SK-N-SH treated with all-trans-retinoic acid at 6 μM for 48 hours (cell line): ENCODE measurements around the gene LRRC66.
A peak's percentile ranks its signal among the peaks of the same experiment; 100 is the strongest.

Experiments used
- ATAC-seq: fragments of 200-7000 bp; cut with Tn5 transposase; 3 replicates; pipeline ENCODE4 v1.9.1; 2020; ENCODE audit warnings: mild to moderate bottlenecking, moderate library complexity
- ARNTL ChIP-seq: fragments of 450-650 bp; formaldehyde crosslinking; IDR thresholded peaks from 2 replicates; pipeline ENCODE4 v1.5.0; 2020; ENCODE audit warnings: low read depth, mild to moderate bottlenecking, moderate library complexity, borderline replicate concordance
- BACH2 ChIP-seq: fragments of 250-450 bp; sonication (Bioruptor Pico); IDR thresholded peaks from 2 replicates; pipeline ENCODE4 v1.9.0; 2021; ENCODE audit warnings: mild to moderate bottlenecking, borderline replicate concordance
- CREB5 ChIP-seq: fragments of 250-450 bp; sonication (Bioruptor Pico); IDR thresholded peaks from 2 replicates; pipeline ENCODE4 v1.5.1; 2020; ENCODE audit warnings: low read depth, mild to moderate bottlenecking, moderate library complexity
- ESRRG ChIP-seq: fragments of 250-450 bp; sonication (Bioruptor Pico); IDR thresholded peaks from 2 replicates; pipeline ENCODE4 v1.6.1; 2021; ENCODE audit warnings: mild to moderate bottlenecking
- GLIS3 ChIP-seq: fragments of 250-450 bp; sonication (Bioruptor Pico); IDR thresholded peaks from 2 replicates; pipeline ENCODE4 v1.5.0; 2020; ENCODE audit warnings: mild to moderate bottlenecking, moderate library complexity
- ISL1 ChIP-seq: fragments of 250-450 bp; sonication (Bioruptor Pico); IDR thresholded peaks from 2 replicates; pipeline ENCODE4 v2.1.2; 2022; ENCODE audit warnings: mild to moderate bottlenecking, moderate library complexity
- OSR1 ChIP-seq: fragments of 250-450 bp; sonication (Bioruptor Pico); IDR thresholded peaks from 2 replicates; pipeline ENCODE4 v1.8.0; 2022; ENCODE audit warnings: moderate library complexity, mild to moderate bottlenecking, inconsistent platforms
- PPARA ChIP-seq: fragments of 250-450 bp; sonication (Bioruptor Pico); IDR thresholded peaks from 2 replicates; pipeline ENCODE4 v1.5.0; 2020; ENCODE audit warnings: mild to moderate bottlenecking, borderline replicate concordance
- RARB ChIP-seq: fragments of 250-450 bp; sonication (Bioruptor Pico); IDR thresholded peaks from 2 replicates; pipeline ENCODE4 v1.8.0; 2021; ENCODE audit warnings: mild to moderate bottlenecking, moderate library complexity
- TOX ChIP-seq: fragments of 250-450 bp; sonication (Bioruptor Pico); IDR thresholded peaks from 2 replicates; pipeline ENCODE4 v1.8.0; 2021; ENCODE audit warnings: mild to moderate bottlenecking, moderate library complexity, borderline replicate concordance
- TSHZ2 ChIP-seq: fragments of 250-450 bp; sonication (Bioruptor Pico); IDR thresholded peaks from 2 replicates; pipeline ENCODE4 v1.5.0; 2020; ENCODE audit warnings: mild to moderate bottlenecking, moderate library complexity
- ZC3H10 ChIP-seq: fragments of 250-450 bp; sonication (Bioruptor Pico); IDR thresholded peaks from 2 replicates; pipeline ENCODE4 v1.5.1; 2021; ENCODE audit warnings: mild to moderate bottlenecking, moderate library complexity
- ZFP30 ChIP-seq: fragments of 450-650 bp; formaldehyde crosslinking; IDR thresholded peaks from 2 replicates; pipeline ENCODE4 v1.5.0; 2022; ENCODE audit warnings: mild to moderate bottlenecking, moderate library complexity
- ZNF8 ChIP-seq: fragments of 450-650 bp; formaldehyde crosslinking; IDR thresholded peaks from 2 replicates; pipeline ENCODE4 v1.5.0; 2020; ENCODE audit warnings: mild to moderate bottlenecking, moderate library complexity
- TF ChIP-seq, protein P1 (sequence below): fragments of 250-450 bp; sonication (Bioruptor Pico); IDR thresholded peaks from 2 replicates; pipeline ENCODE4 v1.8.0; 2021; ENCODE audit warnings: low read depth, mild to moderate bottlenecking, moderate library complexity, borderline replicate concordance
- TF ChIP-seq, protein P2 (sequence below): fragments of 250-450 bp; sonication (Bioruptor Pico); IDR thresholded peaks from 2 replicates; pipeline ENCODE4 v1.5.1; 2021; ENCODE audit warnings: mild to moderate bottlenecking, moderate library complexity

LRRC66 gene

GRCh38 chr4:52028970-52029369 is 8.8 kb upstream of the LRRC66 start:
- ATAC-seq, result peak; percentile 87
- TF ChIP-seq ZFP30 (CRISPR knock-in tag) (no peak), ZNF8 (CRISPR knock-in tag) (no peak), ESRRG (CRISPR knock-in tag) (no peak), GLIS3 (no peak), BACH2 (CRISPR knock-in tag) (no peak), PPARA (CRISPR knock-in tag) (no peak), TOX (CRISPR knock-in tag) (no peak), RARB (CRISPR knock-in tag) (no peak), OSR1 (no peak), CREB5 (CRISPR knock-in tag) (no peak), ARNTL (CRISPR knock-in tag) (no peak), ISL1 (CRISPR knock-in tag) (no peak)
- TF ChIP-seq, protein P1, sequence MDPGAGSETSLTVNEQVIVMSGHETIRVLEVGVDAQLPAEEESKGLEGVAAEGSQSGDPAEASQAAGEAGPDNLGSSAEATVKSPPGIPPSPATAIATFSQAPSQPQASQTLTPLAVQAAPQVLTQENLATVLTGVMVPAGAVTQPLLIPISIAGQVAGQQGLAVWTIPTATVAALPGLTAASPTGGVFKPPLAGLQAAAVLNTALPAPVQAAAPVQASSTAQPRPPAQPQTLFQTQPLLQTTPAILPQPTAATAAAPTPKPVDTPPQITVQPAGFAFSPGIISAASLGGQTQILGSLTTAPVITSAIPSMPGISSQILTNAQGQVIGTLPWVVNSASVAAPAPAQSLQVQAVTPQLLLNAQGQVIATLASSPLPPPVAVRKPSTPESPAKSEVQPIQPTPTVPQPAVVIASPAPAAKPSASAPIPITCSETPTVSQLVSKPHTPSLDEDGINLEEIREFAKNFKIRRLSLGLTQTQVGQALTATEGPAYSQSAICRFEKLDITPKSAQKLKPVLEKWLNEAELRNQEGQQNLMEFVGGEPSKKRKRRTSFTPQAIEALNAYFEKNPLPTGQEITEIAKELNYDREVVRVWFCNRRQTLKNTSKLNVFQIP (CRISPR knock-in tag), result no peak
- TF ChIP-seq, protein P2, sequence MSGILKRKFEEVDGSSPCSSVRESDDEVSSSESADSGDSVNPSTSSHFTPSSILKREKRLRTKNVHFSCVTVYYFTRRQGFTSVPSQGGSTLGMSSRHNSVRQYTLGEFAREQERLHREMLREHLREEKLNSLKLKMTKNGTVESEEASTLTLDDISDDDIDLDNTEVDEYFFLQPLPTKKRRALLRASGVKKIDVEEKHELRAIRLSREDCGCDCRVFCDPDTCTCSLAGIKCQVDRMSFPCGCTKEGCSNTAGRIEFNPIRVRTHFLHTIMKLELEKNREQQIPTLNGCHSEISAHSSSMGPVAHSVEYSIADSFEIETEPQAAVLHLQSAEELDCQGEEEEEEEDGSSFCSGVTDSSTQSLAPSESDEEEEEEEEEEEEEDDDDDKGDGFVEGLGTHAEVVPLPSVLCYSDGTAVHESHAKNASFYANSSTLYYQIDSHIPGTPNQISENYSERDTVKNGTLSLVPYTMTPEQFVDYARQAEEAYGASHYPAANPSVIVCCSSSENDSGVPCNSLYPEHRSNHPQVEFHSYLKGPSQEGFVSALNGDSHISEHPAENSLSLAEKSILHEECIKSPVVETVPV (CRISPR knock-in tag), result no peak

- no peak for TF ChIP-seq GLIS3
- TF ChIP-seq, protein P2 (CRISPR knock-in tag), result no peak
- TF ChIP-seq ZNF8 (CRISPR knock-in tag), result no peak
- no peak for ATAC-seq
Observed at GRCh38 chr4:52017814-52018213, 2.3 kb downstream of the LRRC66 start.

- TF ChIP-seq TSHZ2 (CRISPR knock-in tag) (no peak), CREB5 (CRISPR knock-in tag) (no peak), ZC3H10 (CRISPR knock-in tag) (no peak), TOX (CRISPR knock-in tag) (no peak), PPARA (CRISPR knock-in tag) (no peak)
- ATAC-seq, result no peak
Observed at GRCh38 chr4:52016981-52017380, 3.2 kb downstream of the LRRC66 start.

GRCh38 chr4:52015366-52015765 is 4.8 kb downstream of the LRRC66 start:
- ATAC-seq, result peak; percentile 55; the same call in 2 of the 3 replicates

More at GRCh38 chr4:52015366-52015765, 4.8 kb downstream of the LRRC66 start:
- TF ChIP-seq, protein P1 (CRISPR knock-in tag), result no peak
- TF ChIP-seq RARB (CRISPR knock-in tag), result no peak
- no peak for TF ChIP-seq GLIS3
- no peak for TF ChIP-seq ZFP30 (CRISPR knock-in tag)
- no peak for TF ChIP-seq ZC3H10 (CRISPR knock-in tag)
- no peak for TF ChIP-seq BACH2 (CRISPR knock-in tag)
- TF ChIP-seq ZNF8 (CRISPR knock-in tag), result no peak
